OCI-LY1 (cell line): ENCODE data around the gene ACSM4.

Source experiments
- H2AFZ ChIP-seq: fragments of 200-600 bp; sonication (generic), shearing (Covaris generic); 2 replicates; pipeline ENCODE4 v1.6.0; 2014; ENCODE audit warnings: antibody characterized with exemption, mild to moderate bottlenecking, low read length
- H3F3A ChIP-seq: fragments of 200-600 bp; sonication (generic), shearing (Covaris generic); 2 replicates; pipeline ENCODE4 v1.6.0; 2014; ENCODE audit warnings: mild to moderate bottlenecking, antibody characterized with exemption, low read length, moderate library complexity; ENCODE audit not compliant: insufficient read depth
- H3K27ac ChIP-seq: fragments of 200-600 bp; sonication (generic); 2 replicates; pipeline ENCODE4 v1.5.1; 2014; ENCODE audit warnings: low read length, mixed run types, mild to moderate bottlenecking, low read depth; ENCODE audit not compliant: poor library complexity, severe bottlenecking
- H3K27me3 ChIP-seq: fragments of 200-600 bp; sonication (generic); 2 replicates; pipeline ENCODE4 v1.6.0; 2014; ENCODE audit warnings: antibody characterized with exemption, mild to moderate bottlenecking, low read length, moderate library complexity; ENCODE audit not compliant: insufficient read depth
- H3K36me3 ChIP-seq: fragments of 200-600 bp; sonication (generic); 2 replicates; pipeline ENCODE4 v1.6.1; 2014; ENCODE audit warnings: mild to moderate bottlenecking, antibody characterized with exemption, low read length, moderate library complexity, mixed read lengths; ENCODE audit not compliant: insufficient read depth
- H3K4me1 ChIP-seq: fragments of 200-600 bp; sonication (generic); 2 replicates; pipeline ENCODE4 v1.5.1; 2014; ENCODE audit warnings: mild to moderate bottlenecking, low read length, moderate library complexity; ENCODE audit not compliant: insufficient read depth, severe bottlenecking
- H3K4me2 ChIP-seq: fragments of 200-600 bp; sonication (generic), shearing (Covaris generic); 2 replicates; pipeline ENCODE4 v1.6.1; 2014; ENCODE audit warnings: low read length
- H3K4me3 ChIP-seq: fragments of 200-600 bp; sonication (generic); 2 replicates; pipeline ENCODE4 v1.5.1; 2014; ENCODE audit warnings: low read length, low read depth, mild to moderate bottlenecking, mixed read lengths; ENCODE audit not compliant: poor library complexity, severe bottlenecking
- H3K79me2 ChIP-seq: fragments of 200-600 bp; shearing (Covaris generic); 2 replicates; pipeline ENCODE4 v1.6.1; 2016; ENCODE audit warnings: mixed run types, low read length, mixed read lengths; ENCODE audit not compliant: insufficient read depth
- H3K9ac ChIP-seq: fragments of 200-600 bp; sonication (generic), shearing (Covaris generic); 2 replicates; pipeline ENCODE4 v1.6.1; 2014; ENCODE audit warnings: mild to moderate bottlenecking, low read length, mixed read lengths
- H3K9me2 ChIP-seq: fragments of 200-600 bp; sonication (generic), shearing (Covaris generic); 2 replicates; pipeline ENCODE4 v1.6.1; 2014; ENCODE audit warnings: low read depth, mild to moderate bottlenecking, low read length, mixed read lengths
- H3K9me3 ChIP-seq: fragments of 200-600 bp; shearing (Covaris generic); 2 replicates; pipeline ENCODE4 v1.6.1; 2014; ENCODE audit warnings: low read length, mixed read lengths
- H4K20me1 ChIP-seq: fragments of 200-600 bp; sonication (generic), shearing (Covaris generic); 2 replicates; pipeline ENCODE4 v1.6.0; 2016; ENCODE audit warnings: mild to moderate bottlenecking, low read length; ENCODE audit not compliant: insufficient read depth
- EZH2 ChIP-seq: fragments of 200-600 bp; sonication (generic), shearing (Covaris generic); IDR thresholded peaks from 2 replicates; pipeline ENCODE4 v1.8.0; 2017; ENCODE audit warnings: borderline replicate concordance, mixed run types, mild to moderate bottlenecking, antibody characterized with exemption, low read length, moderate library complexity, mixed read lengths
- TF ChIP-seq, protein P1 (sequence below): fragments of 200-600 bp; sonication (generic), shearing (Covaris generic); IDR thresholded peaks from 2 replicates; pipeline ENCODE4 v1.5.1; 2017; ENCODE audit warnings: mild to moderate bottlenecking, antibody characterized with exemption, low read length, moderate library complexity, mixed read lengths

ACSM4 gene

DNA sequence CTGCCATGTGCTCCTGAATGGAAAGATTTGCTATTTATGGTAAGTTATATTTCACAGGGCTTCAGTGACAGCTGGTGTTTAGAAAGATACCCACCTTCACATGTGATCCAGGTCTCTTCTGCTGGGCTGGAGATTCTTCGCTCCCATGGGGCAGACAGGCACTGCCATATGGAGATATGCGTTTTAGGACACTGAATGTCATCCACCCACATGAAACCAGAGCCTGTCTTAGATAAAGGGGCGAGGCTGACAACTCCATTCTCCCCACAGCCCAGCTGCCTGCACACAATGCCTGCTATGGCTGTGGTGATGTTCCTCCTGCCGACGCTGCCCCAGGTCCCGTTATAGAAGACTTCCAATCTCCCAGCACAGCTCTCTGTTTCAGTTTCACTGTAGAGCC lies 69.4 kb downstream of the ACSM4 start:
- Histone ChIP-seq H3K36me3 (no peaks in the 10 kb centered on the region), H3F3A (no peaks in the 10 kb centered on the region), H3K4me2 (no peak overlapping the region), H3K9ac (no peak overlapping the region), H2AFZ (no peak overlapping the region), H3K27ac (no peak overlapping the region), H3K4me3 (no peak overlapping the region), H3K27me3 (no peaks in the 10 kb centered on the region), H3K9me2 (no peaks in the 10 kb centered on the region), H4K20me1 (no peaks in the 10 kb centered on the region), H3K9me3 (no peaks in the 10 kb centered on the region), H3K4me1 (no peaks in the 10 kb centered on the region), H3K79me2 (no peaks in the 10 kb centered on the region)
- TF ChIP-seq, protein P1, sequence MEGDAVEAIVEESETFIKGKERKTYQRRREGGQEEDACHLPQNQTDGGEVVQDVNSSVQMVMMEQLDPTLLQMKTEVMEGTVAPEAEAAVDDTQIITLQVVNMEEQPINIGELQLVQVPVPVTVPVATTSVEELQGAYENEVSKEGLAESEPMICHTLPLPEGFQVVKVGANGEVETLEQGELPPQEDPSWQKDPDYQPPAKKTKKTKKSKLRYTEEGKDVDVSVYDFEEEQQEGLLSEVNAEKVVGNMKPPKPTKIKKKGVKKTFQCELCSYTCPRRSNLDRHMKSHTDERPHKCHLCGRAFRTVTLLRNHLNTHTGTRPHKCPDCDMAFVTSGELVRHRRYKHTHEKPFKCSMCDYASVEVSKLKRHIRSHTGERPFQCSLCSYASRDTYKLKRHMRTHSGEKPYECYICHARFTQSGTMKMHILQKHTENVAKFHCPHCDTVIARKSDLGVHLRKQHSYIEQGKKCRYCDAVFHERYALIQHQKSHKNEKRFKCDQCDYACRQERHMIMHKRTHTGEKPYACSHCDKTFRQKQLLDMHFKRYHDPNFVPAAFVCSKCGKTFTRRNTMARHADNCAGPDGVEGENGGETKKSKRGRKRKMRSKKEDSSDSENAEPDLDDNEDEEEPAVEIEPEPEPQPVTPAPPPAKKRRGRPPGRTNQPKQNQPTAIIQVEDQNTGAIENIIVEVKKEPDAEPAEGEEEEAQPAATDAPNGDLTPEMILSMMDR: no peak
- no peak for TF ChIP-seq EZH2

DNA sequence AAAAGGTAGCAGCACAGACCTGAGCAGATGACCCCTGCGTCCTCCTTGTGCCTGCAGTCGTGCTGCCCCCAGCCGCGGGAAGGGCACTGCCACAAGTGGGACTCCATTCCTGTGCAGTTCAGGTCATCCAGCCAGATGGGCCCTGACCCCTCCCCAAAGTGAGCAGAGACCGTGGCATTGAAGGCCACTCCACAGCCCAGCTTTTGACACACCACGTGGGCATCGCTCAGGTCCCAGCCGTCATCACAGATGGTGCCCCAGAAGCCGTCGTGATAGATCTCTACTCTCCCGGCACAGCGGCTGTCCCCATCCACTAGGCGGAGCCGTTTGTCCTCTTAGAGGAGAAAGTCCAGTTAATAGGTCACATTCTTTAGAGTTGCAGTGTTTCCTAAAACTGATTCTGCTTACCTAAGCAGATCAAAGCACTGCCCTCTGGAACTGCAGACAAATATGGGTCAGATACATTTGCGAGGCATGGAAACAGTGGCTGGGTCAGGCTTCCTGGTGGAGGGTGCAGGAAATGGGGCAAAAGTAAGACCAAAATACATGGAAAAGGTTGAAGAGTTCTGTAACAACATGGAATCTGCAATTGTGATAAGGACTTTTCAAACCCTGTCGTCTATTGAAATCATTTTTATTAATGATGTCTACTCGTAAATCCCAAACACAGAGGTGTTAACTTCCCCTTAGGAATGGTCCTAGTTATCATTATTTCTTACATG lies 70.7 kb downstream of the ACSM4 start:
- no peak overlapping the region for H2AFZ ChIP-seq
- no peaks in the 10 kb centered on the region for H3K79me2 ChIP-seq
- no peak overlapping the region for H3K9ac ChIP-seq
- no peaks in the 10 kb centered on the region for H3F3A ChIP-seq
- no peaks in the 10 kb centered on the region for H3K4me1 ChIP-seq
- H3K9me2 ChIP-seq: no peaks in the 10 kb centered on the region
- no peaks in the 10 kb centered on the region for H3K27me3 ChIP-seq
- no peak overlapping the region for H3K4me3 ChIP-seq
- no peak overlapping the region for H3K4me2 ChIP-seq
- H3K36me3 ChIP-seq: no peaks in the 10 kb centered on the region
- no peaks in the 10 kb centered on the region for H4K20me1 ChIP-seq
- TF ChIP-seq EZH2: no peak
- TF ChIP-seq, protein P1: peak; percentile 68
- H3K27ac ChIP-seq: no peak overlapping the region
- no peaks in the 10 kb centered on the region for H3K9me3 ChIP-seq

DNA sequence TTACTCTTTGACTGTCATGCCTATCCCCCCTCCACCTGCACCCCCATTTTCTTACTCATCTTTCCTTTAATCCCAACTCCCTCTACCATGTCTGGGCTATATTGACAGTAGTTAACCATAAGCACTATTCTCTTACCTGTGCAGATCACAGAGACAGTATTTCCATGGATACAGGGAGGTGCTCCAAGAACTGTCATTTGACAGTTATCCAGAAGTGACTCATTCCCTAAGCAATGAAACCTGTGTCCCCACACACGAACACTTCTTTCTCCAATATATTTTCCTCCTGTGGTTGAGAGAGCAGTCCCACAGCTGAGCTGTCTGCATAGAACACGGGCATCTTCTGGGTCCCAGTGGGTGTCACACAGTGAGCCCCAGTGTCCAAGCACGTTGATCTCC lies 71.3 kb downstream of the ACSM4 start:
- Histone ChIP-seq H3K9ac (no peak overlapping the region), H3K4me1 (no peaks in the 10 kb centered on the region), H3K9me2 (no peaks in the 10 kb centered on the region), H3F3A (no peaks in the 10 kb centered on the region), H3K4me2 (no peak overlapping the region), H3K27me3 (no peaks in the 10 kb centered on the region), H4K20me1 (no peaks in the 10 kb centered on the region), H3K4me3 (no peak overlapping the region), H3K36me3 (no peaks in the 10 kb centered on the region), H2AFZ (no peak overlapping the region), H3K79me2 (no peaks in the 10 kb centered on the region), H3K27ac (no peak overlapping the region), H3K9me3 (no peaks in the 10 kb centered on the region)
- TF ChIP-seq EZH2: no peak
- TF ChIP-seq, protein P1: no peak
